ENCODE results near the gene EFL1. TPM values are rescaled to one million over a fixed set of nuclear protein-coding genes. Genes with fewer than 3 reads are reported as not detected.
A peak's percentile ranks its signal among the peaks of the same experiment; 100 is the strongest.
"Not testable (repeated sequence)": the region's sequence is repeated elsewhere in the genome, so short reads cannot be mapped to it uniquely, and the experiment has no call there.

The EFL1 gene
- total RNA-seq, 6 experiments from 2014 or later: 4.6 to 12.9 (median 9.4) TPM

GRCh38 chr15:82281276-82281675, 18.7 kb upstream of the EFL1 start:
- intact Hi-C loops (cut with DNase I): not testable (repeated sequence)

GRCh38 chr15:82275410-82275809, 12.9 kb upstream of the EFL1 start:
- no peaks in the 10 kb centered on the region for H3K36me3 ChIP-seq
- H3K4me1 ChIP-seq: no peaks in the 10 kb centered on the region
- TF ChIP-seq CTCF (IDR thresholded peaks at IDR 0.05) (no peak), POLR2A (IDR thresholded peaks at IDR 0.05) (no peak)
- no peak overlapping the region for H3K4me3 ChIP-seq
- no peak for DNase-seq
- no peak overlapping the region for H3K27ac ChIP-seq
- intact Hi-C loops (cut with DNase I): no loop called here
- H3K27me3 ChIP-seq: no peaks in the 10 kb centered on the region
- no peaks in the 10 kb centered on the region for H3K9me3 ChIP-seq
- no peak for ATAC-seq

More at GRCh38 chr15:82281276-82281675, 18.7 kb upstream of the EFL1 start:
- H3K4me1 ChIP-seq, H3K9me3 ChIP-seq, H3K4me3 ChIP-seq, H3K36me3 ChIP-seq, DNase-seq, H3K27ac ChIP-seq, H3K27me3 ChIP-seq: not testable (repeated sequence)
- TF ChIP-seq CTCF (IDR thresholded peaks at IDR 0.05): peak; percentile 22 to 34 (median 26)
- peak; percentile 62 to 73 (median 70) for ATAC-seq

GRCh38 chr15:82272154-82272553, 9.6 kb upstream of the EFL1 start:
- ATAC-seq: no peak
- no peak for TF ChIP-seq POLR2A (IDR thresholded peaks at IDR 0.05)
- no peak for TF ChIP-seq CTCF (IDR thresholded peaks at IDR 0.05)
- H3K9me3 ChIP-seq: no peaks in the 10 kb centered on the region
- H3K27me3 ChIP-seq: no peaks in the 10 kb centered on the region
- H3K36me3 ChIP-seq: no peaks in the 10 kb centered on the region
- 88% methylated on average over 2 of the region's 2 CpGs for WGBS (ENCODE audit: insufficient coverage, low coverage, low lambda C conversion rate, missing lambda C conversion rate)
- no peak overlapping the region for H3K27ac ChIP-seq
- intact Hi-C loops (cut with DNase I): no loop called here
- H3K4me1 ChIP-seq: no peaks in the 10 kb centered on the region
- DNase-seq: no peak
- H3K4me3 ChIP-seq: no peak overlapping the region

GRCh38 chr15:82268454-82268853, 5.9 kb upstream of the EFL1 start:
- H3K9me3 ChIP-seq; intact Hi-C loops (cut with DNase I); ATAC-seq; DNase-seq; H3K4me1 ChIP-seq; H3K4me3 ChIP-seq; H3K36me3 ChIP-seq; H3K27me3 ChIP-seq; H3K27ac ChIP-seq: not testable (repeated sequence)
- 42% methylated on average over 2 of the region's 2 CpGs for WGBS (ENCODE audit: insufficient coverage, low coverage, low lambda C conversion rate, missing lambda C conversion rate)

- H3K27me3 ChIP-seq; intact Hi-C loops (cut with DNase I); DNase-seq; ATAC-seq; H3K36me3 ChIP-seq; H3K27ac ChIP-seq; H3K4me3 ChIP-seq; H3K9me3 ChIP-seq: not testable (repeated sequence)
- H3K4me1 ChIP-seq: peaks cover 0 to 11% (median 0%) of the 10 kb centered on the region in 4 donors
- 87% methylated on average over 2 of the region's 2 CpGs for WGBS (ENCODE audit: insufficient coverage, low coverage, low lambda C conversion rate, missing lambda C conversion rate)
Observed at GRCh38 chr15:82267137-82267536, 4.6 kb upstream of the EFL1 start.

GRCh38 chr15:82263350-82263749, 816 bp upstream of the EFL1 start:
- Histone ChIP-seq H3K27ac (peak overlapping the region in 2 of 3 donors; percentile 62 to 79), H3K9me3 (no peaks in the 10 kb centered on the region), H3K4me1 (peaks cover 0 to 19% (median 0%) of the 10 kb centered on the region in 4 donors), H3K27me3 (no peaks in the 10 kb centered on the region), H3K36me3 (no peaks in the 10 kb centered on the region), H3K4me3 (peak overlapping the region in 2 of 3 donors; percentile 86 to 96)
- intact Hi-C loops (cut with DNase I): no loop called here
- TF ChIP-seq POLR2A (IDR thresholded peaks at IDR 0.05) (no peak), CTCF (IDR thresholded peaks at IDR 0.05) (no peak)
- ATAC-seq (peak; percentile 80 to 82 (median 80)), DNase-seq (no peak)
- 6% methylated on average over 2 of the region's 3 CpGs for WGBS (ENCODE audit: insufficient coverage, low coverage, low lambda C conversion rate, missing lambda C conversion rate)

GRCh38 chr15:82261566-82262421, 740 bp downstream of the EFL1 start:
- H3K27me3 ChIP-seq; H3K36me3 ChIP-seq; intact Hi-C loops (cut with DNase I); H3K9me3 ChIP-seq: not testable (repeated sequence)
- Histone ChIP-seq H3K4me3 (peak overlapping the region; percentile 86 to 97 (median 96)), H3K27ac (peak overlapping the region; percentile 73 to 88 (median 79)), H3K4me1 (peaks cover 0 to 19% (median 0%) of the 10 kb centered on the region in 4 donors)
- DNase-seq (peak in 1 of 3 donors; percentile 48), ATAC-seq (peak; percentile 28 to 52 (median 36))
- 3% methylated on average over 18 of the region's 19 CpGs for WGBS (ENCODE audit: insufficient coverage, low coverage, low lambda C conversion rate, missing lambda C conversion rate)

- intact Hi-C loops (cut with DNase I); ATAC-seq: not testable (repeated sequence)
- 82% methylated on average over 2 of the region's 3 CpGs for WGBS (ENCODE audit: insufficient coverage, low coverage, low lambda C conversion rate, missing lambda C conversion rate)
Observed at GRCh38 chr15:82248261-82248660, 14.3 kb downstream of the EFL1 start.

More at GRCh38 chr15:82248261-82248660, 14.3 kb downstream of the EFL1 start:
- not testable (repeated sequence) for H3K4me3 ChIP-seq, H3K27me3 ChIP-seq, H3K36me3 ChIP-seq, DNase-seq, H3K9me3 ChIP-seq, H3K4me1 ChIP-seq, H3K27ac ChIP-seq

All from right lobe of liver (tissue), 6 donors.